ENCODE measurements around the gene CSTF1. TPM values are rescaled to one million over a fixed set of nuclear protein-coding genes. Genes with fewer than 3 reads are reported as not detected.
A peak's percentile ranks its signal among the peaks of the same experiment; 100 is the strongest.

The CSTF1 gene
- total RNA-seq, 8 experiments from 2014 or later, result 17.0 to 39.8 (median 24.1) TPM

DNA sequence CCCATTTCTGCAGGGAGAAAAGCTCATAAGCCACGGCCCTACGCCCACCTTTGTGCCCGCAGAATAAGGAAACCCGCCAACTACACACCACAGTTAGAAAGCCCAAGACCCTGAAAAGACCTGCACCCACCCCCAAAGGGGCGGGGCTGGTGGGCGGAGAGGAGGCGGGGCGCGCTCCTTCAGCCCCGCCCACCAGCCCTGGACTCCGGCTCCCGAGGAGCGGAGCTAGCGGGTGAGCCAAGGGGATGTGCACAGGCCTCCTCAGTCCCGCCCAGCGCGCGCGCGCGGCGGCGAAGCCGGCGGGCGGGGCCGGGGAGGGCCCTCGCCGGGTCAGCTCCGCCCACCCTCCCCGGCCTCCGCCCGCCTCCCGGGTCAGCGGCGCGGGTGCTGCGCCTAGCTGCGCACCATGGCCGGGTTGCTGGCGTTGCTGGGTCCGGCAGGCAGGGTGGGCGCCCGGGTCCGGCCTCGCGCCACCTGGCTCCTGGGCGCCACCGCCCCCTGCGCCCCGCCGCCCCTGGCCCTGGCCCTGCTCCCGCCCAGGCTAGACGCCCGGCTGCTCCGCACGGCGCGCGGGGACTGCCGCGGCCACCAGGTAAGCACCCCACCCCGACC, 33.7 kb upstream of the CSTF1 start, which contains the start of gene FAM210B:
TSS of gene FAM210B (plus strand) at position 375 of the 612 bp plus-strand sequence. CDS start at position 407, 32 bp downstream.
- in situ Hi-C loops (cut with MboI; ENCODE audit: low pct_unique_long_range_greater_than_20kb in 2 of 9, low sequenced_read_pairs in 9 of 9, unreplicated experiment in 9 of 9), result no loop called here
- ATAC-seq (replicated peaks in 6 of 8), result peak; percentile 88 to 97 (median 96)
- H3K27ac ChIP-seq, result peak within 1 kb of the TSS in 1 of 2 donors; percentile 24
- WGBS, 10 experiments, result 0 to 12% (median 0%) methylated on average over 1 to 4 of the region's 63 CpGs; no CpG with 5 or more reads in 5 of the 10 experiments
- H3K4me1 ChIP-seq (replicated peaks in 1 of 2), result peaks cover 7 to 8% of the 10 kb centered on the region in 2 donors
- peak within 1 kb of the TSS; percentile 62 to 90 (median 69) for H3K4me3 ChIP-seq

DNA sequence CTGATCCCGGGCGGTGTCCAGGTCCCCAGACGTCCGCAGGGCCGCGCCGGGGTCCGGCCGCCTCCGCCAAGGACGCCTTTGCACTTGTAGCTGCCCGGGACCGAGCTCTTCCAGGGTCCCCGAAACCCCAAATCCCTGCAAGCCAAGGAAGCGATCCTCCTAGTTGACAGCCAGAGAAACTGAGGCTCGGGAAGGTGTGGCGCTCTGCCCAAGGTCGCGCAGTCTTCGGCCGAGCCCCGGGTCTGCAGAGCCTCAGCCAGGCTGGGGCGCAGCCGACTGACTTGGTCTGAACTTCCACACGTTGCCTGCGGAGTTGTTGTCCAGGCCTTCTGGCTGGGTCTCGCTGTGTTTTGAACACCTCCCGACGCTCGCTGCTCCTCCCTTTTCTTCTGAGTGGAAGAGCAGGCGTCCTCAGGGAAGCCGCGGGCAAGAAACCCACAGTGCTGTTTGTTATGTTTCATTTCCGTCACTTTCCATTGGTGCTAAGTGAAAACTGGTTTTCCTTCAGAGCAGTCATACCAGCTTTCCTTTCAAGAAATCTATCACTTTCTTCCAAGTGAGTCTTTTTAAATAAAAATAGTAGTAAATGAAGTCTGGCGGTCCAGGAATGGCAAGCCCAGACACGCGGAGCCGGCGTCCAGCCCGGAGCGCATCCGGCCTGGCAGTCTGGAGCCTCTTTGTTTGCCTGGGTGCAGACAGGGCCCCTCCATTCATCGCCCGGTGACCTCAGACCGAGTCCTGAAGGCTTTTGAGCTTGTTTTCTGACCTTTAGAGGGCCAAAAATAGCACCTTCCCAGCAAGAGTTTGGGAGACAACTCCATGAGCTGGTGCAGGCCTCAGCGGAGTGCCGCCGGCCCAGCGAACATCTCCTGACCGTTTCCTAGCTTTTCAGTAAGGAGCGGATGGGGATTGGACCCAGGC, 33.0 kb upstream of the CSTF1 start:
- Histone ChIP-seq H3K4me3 (peak overlapping the region; percentile 62 to 90 (median 69)), H3K27ac (peak overlapping the region in 1 of 2 donors; percentile 24), H3K4me1 (replicated peaks in 1 of 2) (peaks cover 7 to 8% of the 10 kb centered on the region in 2 donors)
- in situ Hi-C loops (cut with MboI; ENCODE audit: low pct_unique_long_range_greater_than_20kb in 2 of 9, low sequenced_read_pairs in 9 of 9, unreplicated experiment in 9 of 9), result no loop called here
- ATAC-seq (replicated peaks in 6 of 8), result peak; percentile 41 to 70 (median 50)
- WGBS, 10 experiments, result 0 to 9% (median 1%) methylated on average over 1 to 33 of the region's 51 CpGs; no CpG with 5 or more reads in 3 of the 10 experiments

DNA sequence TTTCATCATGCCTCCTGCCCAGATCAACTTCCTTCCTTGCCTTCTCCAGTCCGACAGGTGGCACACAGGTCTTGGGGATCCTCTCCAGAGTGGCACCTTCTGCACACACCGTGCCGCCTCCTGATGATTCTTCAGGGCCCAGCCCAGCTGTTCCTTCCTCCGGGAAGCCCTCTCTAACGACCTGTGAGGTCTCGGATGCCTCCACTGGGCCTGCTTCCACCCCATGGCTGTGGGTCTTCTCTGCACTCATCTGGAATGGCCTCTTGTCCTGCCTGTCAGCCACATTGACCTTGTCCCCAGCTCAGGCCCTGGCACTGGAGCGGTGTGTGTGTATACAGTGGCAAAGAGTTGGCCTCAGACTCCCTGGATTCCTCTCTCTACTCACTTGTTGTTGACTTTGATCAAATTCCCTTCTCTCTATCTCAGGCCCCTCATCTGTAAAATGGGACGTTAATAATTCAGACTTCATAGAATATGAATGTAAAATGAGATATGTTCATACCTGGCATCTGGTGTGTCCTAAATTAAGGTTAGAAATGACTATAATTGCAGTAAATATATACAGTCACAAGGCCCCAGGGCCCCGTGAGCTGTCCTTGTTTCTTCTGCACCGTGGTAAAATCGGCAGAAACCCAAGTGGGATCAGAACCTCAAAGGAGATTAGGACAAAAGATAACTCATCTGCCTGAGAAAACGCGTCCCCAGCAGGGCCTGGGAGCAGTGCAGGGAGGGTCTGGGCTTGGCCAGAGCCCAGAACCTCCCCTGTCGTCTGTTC, 32.1 kb upstream of the CSTF1 start:
- Histone ChIP-seq H3K4me1 (replicated peaks in 1 of 2) (peaks cover 7 to 8% of the 10 kb centered on the region in 2 donors), H3K4me3 (peak overlapping the region; percentile 62 to 90 (median 69)), H3K27ac (no peak overlapping the region)
- in situ Hi-C loops (cut with MboI; ENCODE audit: low pct_unique_long_range_greater_than_20kb in 2 of 9, low sequenced_read_pairs in 9 of 9, unreplicated experiment in 9 of 9), result no loop called here
- ATAC-seq (replicated peaks in 6 of 8), result no peak
- WGBS, 10 experiments, result 56 to 100% (median 81%) methylated on average over 1 to 10 of the region's 14 CpGs; no CpG with 5 or more reads in 2 of the 10 experiments

DNA sequence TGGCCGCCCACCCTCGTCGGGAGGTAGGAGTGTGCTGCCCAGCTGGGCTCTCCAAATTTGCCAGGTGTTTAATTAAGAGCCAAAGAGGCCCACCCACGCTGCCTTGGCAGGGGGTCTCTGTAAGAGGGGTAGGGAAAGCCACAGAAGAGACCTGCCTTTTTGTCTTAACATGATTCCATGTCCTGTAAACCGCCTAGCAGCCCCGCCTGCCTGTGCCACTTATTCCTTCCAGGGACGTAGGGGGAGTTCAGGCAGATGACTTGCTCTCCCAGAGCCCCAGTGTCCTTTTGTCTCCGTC, 31.6 kb upstream of the CSTF1 start:
- in situ Hi-C loops (cut with MboI; ENCODE audit: low pct_unique_long_range_greater_than_20kb in 2 of 9, low sequenced_read_pairs in 9 of 9, unreplicated experiment in 9 of 9), result no loop called here
- peaks cover 7 to 8% of the 10 kb centered on the region in 2 donors for H3K4me1 ChIP-seq (replicated peaks in 1 of 2)
- H3K4me3 ChIP-seq, result no peak overlapping the region
- WGBS, 10 experiments, result 40 to 86% (median 74%) methylated on average over 1 to 6 of the region's 8 CpGs; no CpG with 5 or more reads in 5 of the 10 experiments
- H3K27ac ChIP-seq, result no peak overlapping the region
- no peak for ATAC-seq (replicated peaks in 6 of 8)

GRCh38 chr20:56361900-56362299, 30.5 kb upstream of the CSTF1 start:
- in situ Hi-C loops (cut with MboI; ENCODE audit: low pct_unique_long_range_greater_than_20kb in 2 of 9, low sequenced_read_pairs in 9 of 9, unreplicated experiment in 9 of 9), result no loop called here
- H3K4me1 ChIP-seq (replicated peaks in 1 of 2), result peaks cover 7 to 8% of the 10 kb centered on the region in 2 donors
- 75 to 100% (median 95%) methylated on average over 1 to 8 of the region's 8 CpGs; no CpG with 5 or more reads in 1 of the 10 experiments for WGBS, 10 experiments
- H3K27ac ChIP-seq, result no peak overlapping the region
- ATAC-seq (replicated peaks in 6 of 8), result no peak
- H3K4me3 ChIP-seq, result no peak overlapping the region

DNA sequence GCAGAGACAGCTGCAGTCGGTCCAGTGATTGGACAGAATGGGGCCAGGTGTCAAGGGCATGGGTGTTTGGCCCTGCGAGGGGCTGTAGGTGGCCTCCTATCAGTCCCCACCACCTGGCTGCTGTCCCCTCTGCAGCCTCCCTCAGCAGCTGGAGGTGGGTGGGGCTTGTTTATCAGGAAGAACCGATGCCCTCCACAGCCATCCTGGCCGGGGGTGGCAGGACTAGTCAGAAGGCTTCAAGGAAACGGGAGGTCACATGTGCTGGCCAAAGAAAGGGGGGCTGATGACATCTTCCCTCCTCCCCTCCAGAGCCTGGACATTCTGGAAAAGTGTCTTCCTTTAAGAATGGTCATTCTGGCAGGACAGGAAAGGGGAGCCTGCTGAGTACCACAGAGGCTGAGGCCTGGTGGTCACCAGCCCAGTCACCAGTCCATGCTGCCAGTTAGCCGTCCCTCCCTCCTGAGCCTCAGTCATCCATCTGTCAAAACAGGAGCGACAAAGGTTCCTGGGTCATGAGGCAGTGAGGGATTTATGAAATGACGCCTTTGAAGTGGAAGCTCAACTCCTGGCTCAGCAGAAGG, 29.5 kb upstream of the CSTF1 start:
- H3K27ac ChIP-seq, result no peak overlapping the region
- WGBS, 10 experiments, result 0 to 100% (median 61%) methylated on average over 1 to 6 of the region's 8 CpGs; no CpG with 5 or more reads in 1 of the 10 experiments
- H3K4me3 ChIP-seq, result no peak overlapping the region
- in situ Hi-C loops (cut with MboI; ENCODE audit: low pct_unique_long_range_greater_than_20kb in 2 of 9, low sequenced_read_pairs in 9 of 9, unreplicated experiment in 9 of 9), result no loop called here
- no peak for ATAC-seq (replicated peaks in 6 of 8)
- H3K4me1 ChIP-seq (replicated peaks in 1 of 2), result peaks cover 7 to 8% of the 10 kb centered on the region in 2 donors

DNA sequence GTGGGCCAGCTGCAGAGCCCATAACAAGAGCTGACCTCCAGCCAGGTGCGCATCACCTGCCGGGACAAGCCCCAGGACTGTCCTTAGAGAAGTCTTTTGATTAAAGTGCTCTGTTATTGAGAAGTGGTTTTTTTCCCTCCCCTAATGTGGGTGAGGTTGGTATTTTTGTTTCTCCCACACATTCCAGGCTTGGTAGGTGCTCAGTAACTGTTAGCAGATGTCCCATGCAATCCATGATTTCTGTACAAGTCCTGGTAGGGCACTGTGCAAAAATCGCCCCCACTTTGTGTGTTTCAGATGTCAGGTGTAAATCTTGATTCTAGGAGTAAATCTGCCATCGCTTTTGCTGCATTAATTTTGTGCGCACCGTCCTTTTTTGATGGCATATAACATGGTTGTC, 29.0 kb upstream of the CSTF1 start:
- no peak overlapping the region for H3K4me3 ChIP-seq
- no peak overlapping the region for H3K27ac ChIP-seq
- in situ Hi-C loops (cut with MboI; ENCODE audit: low pct_unique_long_range_greater_than_20kb in 2 of 9, low sequenced_read_pairs in 9 of 9, unreplicated experiment in 9 of 9), result no loop called here
- peaks cover 7 to 8% of the 10 kb centered on the region in 2 donors for H3K4me1 ChIP-seq (replicated peaks in 1 of 2)
- ATAC-seq (replicated peaks in 6 of 8), result no peak
- 17 to 97% (median 79%) methylated on average over 1 to 6 of the region's 6 CpGs; no CpG with 5 or more reads in 3 of the 10 experiments for WGBS, 10 experiments

- H3K4me1 ChIP-seq (replicated peaks in 1 of 2), result peaks cover 0 to 3% of the 10 kb centered on the region in 2 donors
- in situ Hi-C loops (cut with MboI; ENCODE audit: low pct_unique_long_range_greater_than_20kb in 2 of 9, low sequenced_read_pairs in 9 of 9, unreplicated experiment in 9 of 9), result no loop called here
- no peak overlapping the region for H3K27ac ChIP-seq
- ATAC-seq (replicated peaks in 6 of 8), result peak in 1 of 8 experiments; percentile 43
- WGBS, 10 experiments, result 68 to 100% (median 82%) methylated on average over 4 to 5 of the region's 6 CpGs
- H3K4me3 ChIP-seq, result no peak overlapping the region
These were observed 23.9 kb upstream of the CSTF1 start for GRCh38 chr20:56368351-56369134.

GRCh38 chr20:56369179-56369578, 23.3 kb upstream of the CSTF1 start:
- H3K27ac ChIP-seq, result no peak overlapping the region
- H3K4me3 ChIP-seq, result no peak overlapping the region
- 89 to 100% (median 94%) methylated on average over 2 to 4 of the region's 4 CpGs; no CpG with 5 or more reads in 2 of the 10 experiments for WGBS, 10 experiments
- peak in 3 of 8 experiments; percentile 65 to 85 (median 83) for ATAC-seq (replicated peaks in 6 of 8)
- in situ Hi-C loops (cut with MboI; ENCODE audit: low pct_unique_long_range_greater_than_20kb in 2 of 9, low sequenced_read_pairs in 9 of 9, unreplicated experiment in 9 of 9), result no loop called here
- peaks cover 0 to 3% of the 10 kb centered on the region in 2 donors for H3K4me1 ChIP-seq (replicated peaks in 1 of 2)

- in situ Hi-C loops (cut with MboI; ENCODE audit: low pct_unique_long_range_greater_than_20kb in 2 of 9, low sequenced_read_pairs in 9 of 9, unreplicated experiment in 9 of 9), result no loop called here
- Histone ChIP-seq H3K4me1 (replicated peaks in 1 of 2) (peaks cover 0 to 3% of the 10 kb centered on the region in 2 donors), H3K27ac (no peak overlapping the region), H3K4me3 (no peak overlapping the region)
- WGBS, 10 experiments, result 77 to 100% (median 96%) methylated on average over 2 to 11 of the region's 11 CpGs; no CpG with 5 or more reads in 1 of the 10 experiments
- ATAC-seq (replicated peaks in 6 of 8), result no peak
These were observed 20.5 kb upstream of the CSTF1 start for GRCh38 chr20:56371977-56372376.

GRCh38 chr20:56372850-56373249, 19.6 kb upstream of the CSTF1 start:
- in situ Hi-C loops (cut with MboI; ENCODE audit: low pct_unique_long_range_greater_than_20kb in 2 of 9, low sequenced_read_pairs in 9 of 9, unreplicated experiment in 9 of 9), result no loop called here
- Histone ChIP-seq H3K4me3 (no peak overlapping the region), H3K4me1 (replicated peaks in 1 of 2) (peaks cover 0 to 3% of the 10 kb centered on the region in 2 donors), H3K27ac (no peak overlapping the region)
- WGBS, 10 experiments, result 86 to 100% methylated on average over 1 of the region's 1 CpG; no CpG with 5 or more reads in 8 of the 10 experiments
- ATAC-seq (replicated peaks in 6 of 8), result no peak

- peak; percentile 55 to 98 (median 85) for ATAC-seq (replicated peaks in 6 of 8)
- WGBS, 10 experiments, result 0 to 100% (median 90%) methylated on average over 1 of the region's 1 CpG; no CpG with 5 or more reads in 3 of the 10 experiments
- Histone ChIP-seq H3K4me3 (no peak overlapping the region), H3K27ac (no peak overlapping the region), H3K4me1 (replicated peaks in 1 of 2) (peaks cover 0 to under 1% of the 10 kb centered on the region in 2 donors)
- in situ Hi-C loops (cut with MboI; ENCODE audit: low pct_unique_long_range_greater_than_20kb in 2 of 9, low sequenced_read_pairs in 9 of 9, unreplicated experiment in 9 of 9), result no loop called here
These were observed 18.5 kb upstream of the CSTF1 start for GRCh38 chr20:56373942-56374341.

Data from motor neuron (in vitro differentiated cells).